K562 (cell line): ENCODE data around the gene TCTN3. TPM values are rescaled to one million over a fixed set of nuclear protein-coding genes. Genes with fewer than 3 reads are reported as not detected.

Experiments used
- ATAC-seq: fragments of 200-7000 bp; cut with Tn5 transposase; 3 replicates; pipeline ENCODE4 v1.9.1; 2020; ENCODE audit warnings: moderate library complexity
- BruUV-seq: library from RNA; stranded (reverse); fragments of 400-500 nt; replicated peaks from 2 replicates; lab custom pipeline; 2021; lab: Mats Ljungman, UMichigan
- CTCF ChIA-PET: fragments of 300-600 bp; formaldehyde crosslinking; extraction: SDS; loops from one replicate; lab custom pipeline; 2021; ENCODE audit warnings: low intra/inter-chr PET ratio; lab: Yijun Ruan, JAX
- POLR2A ChIA-PET: fragments of 300-600, 350-650 bp; sonication (Branson Sonifier 250); formaldehyde crosslinking; extraction: SDS; loops from one replicate; lab custom pipeline; 2021; ENCODE audit warnings: antibody characterized with exemption, inconsistent platforms; lab: Yijun Ruan, JAX
- DNase-seq, 4 experiments: peaks; one replicate each; pipeline versions ENCODE4 v3.0.0 to v3.0.0-alpha.2; 2011 to 2018; ENCODE audit warnings: low spot score in 3 of 4, mixed read lengths in 3 of 4; ENCODE audit errors: extremely low read depth in 1 of 4
- FAIRE-seq: peaks from 2 replicates; lab custom pipeline; 2011; peaks lifted over from hg19 to GRCh38; lab: Jason Lieb, UNC
- H2AFZ ChIP-seq: 2 replicates; pipeline ENCODE4 v1.6.0; 2011; ENCODE audit warnings: low read depth, low read length, control low read depth, inconsistent platforms
- H3K27ac ChIP-seq: fragments of 200-600 bp; 3 replicates; pipeline ENCODE4 v1.8.0; 2011; ENCODE audit warnings: low read depth, mild to moderate bottlenecking, control low read depth, inconsistent platforms, low read length, moderate library complexity, mixed read lengths; ENCODE audit errors: extremely low read depth
- H3K27me3 ChIP-seq, 2 experiments: fragments of 300-600 bp in 1 of 2; 2 replicates in 1 of 2; 3 replicates in 1 of 2; pipeline versions ENCODE4 v1.6.0 to v1.8.0; 2011; ENCODE audit warnings: inconsistent platforms in 2 of 2, low read length in 2 of 2, mild to moderate bottlenecking in 1 of 2, mixed read lengths in 1 of 2, moderate library complexity in 1 of 2; ENCODE audit not compliant: control insufficient read depth in 2 of 2, insufficient read depth in 2 of 2
- H3K36me3 ChIP-seq: fragments of 300-600 bp; 3 replicates; pipeline ENCODE4 v1.8.0; 2011; ENCODE audit warnings: mild to moderate bottlenecking, low read length, inconsistent platforms; ENCODE audit not compliant: control insufficient read depth, insufficient read depth
- H3K4me1 ChIP-seq, 2 experiments: fragments of 200-600 bp in 1 of 2; replicated peaks in 1 of 2; 2 replicates in 1 of 2; 3 replicates in 1 of 2; pipeline versions ENCODE4 v1.5.1 to v1.8.0; 2011; ENCODE audit warnings: inconsistent platforms in 2 of 2, low read length in 2 of 2, mild to moderate bottlenecking in 1 of 2, mixed read lengths in 1 of 2, moderate library complexity in 1 of 2; ENCODE audit not compliant: control insufficient read depth in 2 of 2, insufficient read depth in 2 of 2
- H3K4me2 ChIP-seq: 2 replicates; pipeline ENCODE4 v1.6.1; 2011; ENCODE audit warnings: low read length, control low read depth, inconsistent platforms, mixed read lengths; ENCODE audit not compliant: insufficient read depth
- H3K4me3 ChIP-seq: fragments of 200-600 bp; sonication (generic), shearing (Covaris generic); 2 replicates; pipeline ENCODE4 v1.5.1; 2016; ENCODE audit warnings: control low read depth, inconsistent platforms
- H3K79me2 ChIP-seq: fragments of 200-600 bp; 3 replicates; pipeline ENCODE4 v1.8.0; 2011; ENCODE audit warnings: low read length, inconsistent platforms; ENCODE audit not compliant: control insufficient read depth, insufficient read depth
- H3K9ac ChIP-seq, 2 experiments: 2 replicates each; pipeline versions ENCODE4 v1.6.0 to v1.6.1; 2011; ENCODE audit warnings: low read depth in 2 of 2, low read length in 2 of 2, control low read depth in 1 of 2, inconsistent platforms in 1 of 2, mild to moderate bottlenecking in 1 of 2, mixed read lengths in 1 of 2; ENCODE audit not compliant: insufficient read depth in 1 of 2
- H3K9me1 ChIP-seq: one replicate; pipeline ENCODE4 v1.6.0; 2011; ENCODE audit warnings: inconsistent platforms, mild to moderate bottlenecking, low read length, moderate library complexity; ENCODE audit not compliant: control insufficient read depth, insufficient read depth
- H3K9me3 ChIP-seq: replicated peaks from 2 replicates; pipeline ENCODE4 v1.5.1; 2011; ENCODE audit warnings: low read depth, low read length, inconsistent platforms; ENCODE audit not compliant: control insufficient read depth, insufficient read depth
- H4K20me1 ChIP-seq: replicated peaks from 2 replicates; pipeline ENCODE4 v1.6.1; 2011; ENCODE audit warnings: low read length, inconsistent platforms, mixed read lengths; ENCODE audit not compliant: control insufficient read depth, insufficient read depth
- CBX8 ChIP-seq: fragments of 200-600 bp; sonication (generic); IDR thresholded peaks from 2 replicates; pipeline ENCODE4 v1.6.1; 2012; ENCODE audit warnings: borderline replicate concordance, mixed run types, low read depth, mild to moderate bottlenecking, moderate library complexity, mixed read lengths, low read length, control low read depth, inconsistent platforms; ENCODE audit not compliant: poor library complexity, severe bottlenecking; ENCODE audit errors: extremely low read depth
- ESRRA ChIP-seq: fragments of 450-650 bp; IDR thresholded peaks from 2 replicates; pipeline ENCODE4 v1.6.1; 2014; ENCODE audit warnings: low read depth, mild to moderate bottlenecking, moderate library complexity, borderline replicate concordance
- POLR3A ChIP-seq: IDR thresholded peaks from 2 replicates; pipeline ENCODE4 v1.6.1; 2011; ENCODE audit warnings: borderline replicate concordance, mild to moderate bottlenecking, moderate library complexity; ENCODE audit not compliant: insufficient read length, insufficient read depth; ENCODE audit errors: extremely low read depth
- ZFP36 ChIP-seq: fragments of 150-350 bp; IDR thresholded peaks from 2 replicates; pipeline ENCODE4 v1.6.1; 2018; ENCODE audit warnings: low read length, low read depth; ENCODE audit not compliant: partially characterized antibody
- WGBS: fragments of 100-300 bp; shearing (Covaris generic); methylation state at CpG from one replicate; pipeline ENCODE4 v1.1.6; 2016; ENCODE audit warnings: low coverage, mixed read lengths; ENCODE audit not compliant: insufficient coverage; ENCODE audit errors: missing lambda C conversion rate; 5-methylcytosine and 5-hydroxymethylcytosine counted together
- in situ Hi-C: fragments of 300-500 bp; cut with MboI; formaldehyde crosslinking; loops from 4 replicates; pipeline ENCODE4 v1.15.0; 2018; ENCODE audit warnings: inconsistent platforms, mixed read lengths
- intact Hi-C: fragments of 100-400 bp; cut with micrococcal nuclease; formaldehyde crosslinking; loops from 2 replicates; pipeline ENCODE4 v1.14.2; 2022
- polyA plus RNA-seq, 8 experiments: library from polyadenylated mRNA; depleted of rRNA in 4 of 8; stranded (reverse) in 5 of 8; unstranded in 3 of 8; fragments of >200 nt; fragmentation: Nextera tagmentation in 2 of 8; fragmentation: Illumina TruSeq in 1 of 8; extraction: Ambion mirVana in 2 of 8; extraction: Trizol in 1 of 8; gene quantifications; 2 replicates each; pipeline versions ENCODE4 v1.2.1 to v1.2.3, GENCODE V29; 2011 to 2014; ENCODE audit warnings: inconsistent platforms in 1 of 8, missing spikeins in 1 of 8
- total RNA-seq, 7 experiments: library from RNA; depleted of rRNA in 6 of 7; stranded (reverse); fragments of >200 nt in 6 of 7; fragmentation: Illumina TruSeq in 2 of 7; extraction: Trizol in 2 of 7; gene quantifications; 2 replicates each; pipeline versions ENCODE4 v1.2.1 to v1.2.3, GENCODE V29; 2011 to 2021; ENCODE audit warnings: low replicate concordance in 1 of 7
- TF ChIP-seq, protein P1 (sequence below), 2 experiments: fragments of 450-650 bp; formaldehyde crosslinking in 1 of 2; IDR thresholded peaks; 2 replicates each; pipeline versions ENCODE4 v1.4.0 to v1.6.1; 2014 to 2020; ENCODE audit warnings: mild to moderate bottlenecking in 2 of 2, borderline replicate concordance in 1 of 2, low read depth in 1 of 2
- TF ChIP-seq, protein P2 (sequence below), 2 experiments: fragments of 450-650 bp; conservative IDR thresholded peaks; 2 replicates each; pipeline ENCODE4 v1.6.1; 2017; ENCODE audit warnings: mild to moderate bottlenecking in 2 of 2, moderate library complexity in 2 of 2

The TCTN3 gene
- total and polyA plus RNA-seq, 9 of the 15 experiments (the other 6 are each of a cell fraction or from before 2014, with no cell fraction given): 10.4 to 25.8 (median 16.3) TPM

DNA sequence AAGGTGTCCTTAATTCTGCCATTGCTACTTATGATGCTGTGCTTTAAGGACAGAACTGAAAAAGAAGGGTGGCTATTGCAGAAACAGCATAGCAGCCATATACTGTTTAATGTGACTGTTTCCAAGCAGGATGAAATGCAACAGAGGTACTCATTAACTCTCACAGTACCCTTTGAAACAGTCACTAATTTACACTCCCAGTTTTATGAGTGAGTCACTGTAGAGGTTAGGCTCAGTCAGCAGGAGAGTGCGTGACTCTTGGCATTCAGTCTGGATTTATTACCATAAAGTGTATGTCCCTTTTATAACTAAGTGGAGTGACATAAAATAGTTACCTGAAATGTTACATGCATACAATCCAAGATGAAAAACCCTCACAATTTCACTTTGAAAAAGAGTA, 64.9 kb downstream of the TCTN3 start (continued):
- TF ChIP-seq, protein P1, sequence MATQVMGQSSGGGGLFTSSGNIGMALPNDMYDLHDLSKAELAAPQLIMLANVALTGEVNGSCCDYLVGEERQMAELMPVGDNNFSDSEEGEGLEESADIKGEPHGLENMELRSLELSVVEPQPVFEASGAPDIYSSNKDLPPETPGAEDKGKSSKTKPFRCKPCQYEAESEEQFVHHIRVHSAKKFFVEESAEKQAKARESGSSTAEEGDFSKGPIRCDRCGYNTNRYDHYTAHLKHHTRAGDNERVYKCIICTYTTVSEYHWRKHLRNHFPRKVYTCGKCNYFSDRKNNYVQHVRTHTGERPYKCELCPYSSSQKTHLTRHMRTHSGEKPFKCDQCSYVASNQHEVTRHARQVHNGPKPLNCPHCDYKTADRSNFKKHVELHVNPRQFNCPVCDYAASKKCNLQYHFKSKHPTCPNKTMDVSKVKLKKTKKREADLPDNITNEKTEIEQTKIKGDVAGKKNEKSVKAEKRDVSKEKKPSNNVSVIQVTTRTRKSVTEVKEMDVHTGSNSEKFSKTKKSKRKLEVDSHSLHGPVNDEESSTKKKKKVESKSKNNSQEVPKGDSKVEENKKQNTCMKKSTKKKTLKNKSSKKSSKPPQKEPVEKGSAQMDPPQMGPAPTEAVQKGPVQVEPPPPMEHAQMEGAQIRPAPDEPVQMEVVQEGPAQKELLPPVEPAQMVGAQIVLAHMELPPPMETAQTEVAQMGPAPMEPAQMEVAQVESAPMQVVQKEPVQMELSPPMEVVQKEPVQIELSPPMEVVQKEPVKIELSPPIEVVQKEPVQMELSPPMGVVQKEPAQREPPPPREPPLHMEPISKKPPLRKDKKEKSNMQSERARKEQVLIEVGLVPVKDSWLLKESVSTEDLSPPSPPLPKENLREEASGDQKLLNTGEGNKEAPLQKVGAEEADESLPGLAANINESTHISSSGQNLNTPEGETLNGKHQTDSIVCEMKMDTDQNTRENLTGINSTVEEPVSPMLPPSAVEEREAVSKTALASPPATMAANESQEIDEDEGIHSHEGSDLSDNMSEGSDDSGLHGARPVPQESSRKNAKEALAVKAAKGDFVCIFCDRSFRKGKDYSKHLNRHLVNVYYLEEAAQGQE (IDR thresholded peaks at IDR 0.05; ENCODE audit: borderline replicate concordance): no peak
- TF ChIP-seq, protein P1 (CRISPR knock-in tag; IDR thresholded peaks at IDR 0.05; ENCODE audit: low read depth): no peak
- TF ChIP-seq, all 486 proteins: peak for 0

DNA sequence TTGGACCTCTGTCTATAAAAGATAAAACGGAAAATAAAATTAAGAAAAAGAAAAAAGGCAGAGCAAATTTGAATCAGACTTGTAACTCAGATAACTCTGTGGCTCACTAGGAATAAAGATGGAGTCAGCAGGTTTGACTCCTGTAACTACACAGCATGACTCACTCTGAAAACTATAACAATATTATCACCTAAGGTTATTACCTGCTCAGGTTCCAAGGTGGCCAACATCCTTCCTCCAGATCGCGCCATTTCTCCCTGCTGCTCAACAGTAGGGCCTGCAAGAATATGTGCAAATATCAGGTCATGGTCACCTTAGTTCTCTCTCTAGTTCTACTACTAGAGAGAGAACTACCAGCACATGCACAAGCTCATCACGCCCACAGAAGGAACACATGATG, 67.2 kb downstream of the TCTN3 start:
- 87% methylated on average over 4 of the region's 4 CpGs for WGBS
- intact Hi-C loops (no loop called here), in situ Hi-C loops (no loop called here)
- H4K20me1 ChIP-seq: no peaks in the 10 kb centered on the region
- FAIRE-seq (no peak), ATAC-seq (no peak), DNase-seq (no peak)
- H3K9me3 ChIP-seq: no peaks in the 10 kb centered on the region
- H3K79me2 ChIP-seq: no peaks in the 10 kb centered on the region
- no peak overlapping the region for H3K4me3 ChIP-seq
- H3K36me3 ChIP-seq: peaks cover 59% of the 10 kb centered on the region; the same call in 2 of the 3 replicates
- no peak overlapping the region for H3K9ac ChIP-seq
- H2AFZ ChIP-seq: no peak overlapping the region
- no peaks in the 10 kb centered on the region for H3K4me1 ChIP-seq
- no peak overlapping the region for H3K4me2 ChIP-seq
- no peaks in the 10 kb centered on the region for H3K27me3 ChIP-seq
- ChIA-PET CTCF (no interaction called here), POLR2A (interaction anchor here (1.1 kb wide), 1 partner anchor 8 kb away, joined by 3 read pairs; no protein-coding TSS in a partner anchor)
- no TSS peak for BruUV-seq
- H3K9me1 ChIP-seq: no peaks in the 10 kb centered on the region
- no peak overlapping the region for H3K27ac ChIP-seq
- TF ChIP-seq ZFP36: no peak
- no peak for TF ChIP-seq POLR3A
- TF ChIP-seq CBX8: no peak
- TF ChIP-seq, protein P2, sequence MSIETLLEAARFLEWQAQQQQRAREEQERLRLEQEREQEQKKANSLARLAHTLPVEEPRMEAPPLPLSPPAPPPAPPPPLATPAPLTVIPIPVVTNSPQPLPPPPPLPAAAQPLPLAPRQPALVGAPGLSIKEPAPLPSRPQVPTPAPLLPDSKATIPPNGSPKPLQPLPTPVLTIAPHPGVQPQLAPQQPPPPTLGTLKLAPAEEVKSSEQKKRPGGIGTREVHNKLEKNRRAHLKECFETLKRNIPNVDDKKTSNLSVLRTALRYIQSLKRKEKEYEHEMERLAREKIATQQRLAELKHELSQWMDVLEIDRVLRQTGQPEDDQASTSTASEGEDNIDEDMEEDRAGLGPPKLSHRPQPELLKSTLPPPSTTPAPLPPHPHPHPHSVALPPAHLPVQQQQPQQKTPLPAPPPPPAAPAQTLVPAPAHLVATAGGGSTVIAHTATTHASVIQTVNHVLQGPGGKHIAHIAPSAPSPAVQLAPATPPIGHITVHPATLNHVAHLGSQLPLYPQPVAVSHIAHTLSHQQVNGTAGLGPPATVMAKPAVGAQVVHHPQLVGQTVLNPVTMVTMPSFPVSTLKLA (conservative IDR thresholded peaks at IDR 0.05): no peak
- no peak for TF ChIP-seq ESRRA
